GM18505 (cell line): Measurements from ENCODE around the gene UBTD2.

Experiments used
- ATAC-seq: cut with Tn5 transposase; IDR thresholded peaks from one replicate; pipeline ENCODE4 v1.9.1; 2021; ENCODE audit not compliant: unreplicated experiment
- POLR2A ChIP-seq: IDR thresholded peaks from 4 replicates; pipeline ENCODE4 v1.6.1; 2011; ENCODE audit warnings: borderline replicate concordance; ENCODE audit not compliant: insufficient read depth, insufficient read length; ENCODE audit errors: extremely low read depth

Gene UBTD2

DNA sequence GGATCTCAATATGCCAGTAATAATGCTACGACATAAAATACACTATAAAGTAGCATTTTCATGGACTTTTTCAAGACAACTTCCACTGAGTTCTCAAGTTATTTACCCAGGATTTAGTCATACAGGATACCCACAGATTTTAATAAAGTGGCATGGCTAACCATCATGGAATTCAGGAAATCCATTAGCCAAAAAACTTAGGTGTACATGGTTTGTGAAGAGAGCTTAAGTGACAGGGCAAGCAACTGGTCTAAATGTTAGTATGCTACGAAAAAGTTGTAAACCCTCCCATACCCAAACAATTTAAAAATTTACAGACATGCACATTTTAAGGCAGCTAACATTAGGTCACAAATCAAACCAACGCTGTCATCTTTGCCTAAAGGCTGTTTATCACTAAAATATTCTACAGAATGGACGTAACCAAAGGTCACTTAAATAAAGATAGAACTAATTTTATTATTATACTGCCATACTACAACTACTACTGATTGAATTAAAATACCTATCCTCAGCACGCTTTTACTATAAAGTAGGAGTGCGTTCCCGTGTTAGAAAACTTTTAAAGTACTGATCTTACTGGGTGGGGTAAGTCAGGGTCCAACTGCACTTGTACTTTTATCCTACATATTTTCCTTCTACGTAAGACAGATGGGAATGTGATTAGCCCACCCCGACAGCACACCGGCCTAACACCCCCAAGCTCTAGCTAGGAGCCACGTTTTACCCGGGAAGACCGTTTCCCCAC is 1.1 kb downstream of the UBTD2 start:
- no peak for TF ChIP-seq POLR2A
- ATAC-seq, result no peak

DNA sequence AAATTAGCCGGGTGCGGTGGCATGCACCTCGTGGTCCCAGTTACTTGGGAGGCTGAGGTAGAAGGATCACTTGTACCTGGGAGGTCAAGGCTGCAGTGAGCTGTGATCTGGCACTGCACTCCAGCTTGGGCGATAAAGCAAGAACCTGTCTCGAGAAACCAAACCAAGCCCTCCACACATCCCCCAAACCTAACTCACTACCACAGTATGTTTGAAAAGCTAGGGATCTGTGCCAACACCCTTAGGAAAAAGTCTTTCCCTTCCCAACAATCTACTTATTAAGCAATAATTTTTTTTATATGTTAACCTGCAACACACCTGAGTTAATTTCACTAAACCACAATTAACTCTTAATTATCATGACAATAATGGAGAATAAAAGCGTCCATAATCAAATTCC is 2.2 kb downstream of the UBTD2 start:
- no peak for ATAC-seq
- no peak for TF ChIP-seq POLR2A

DNA sequence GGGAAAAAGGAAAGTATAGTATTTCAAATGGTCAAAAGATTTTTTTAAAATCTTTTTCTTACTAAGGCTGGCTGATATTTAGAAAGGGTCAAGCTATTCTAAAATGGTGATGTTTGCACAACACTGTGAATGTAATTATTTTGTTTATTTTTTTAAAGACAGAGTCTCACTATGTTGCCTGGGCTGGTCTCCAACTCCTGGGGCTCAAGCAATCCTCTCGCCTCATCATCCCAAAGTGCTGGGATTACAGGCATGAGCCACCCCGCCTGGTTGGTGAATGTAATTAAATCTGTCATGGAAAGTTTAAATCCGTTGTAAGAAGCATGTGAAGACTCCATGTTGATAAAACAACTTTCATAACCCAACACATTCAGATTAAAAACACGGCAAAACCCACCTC is 2.6 kb downstream of the UBTD2 start:
- ATAC-seq, result no peak
- TF ChIP-seq POLR2A, result no peak

DNA sequence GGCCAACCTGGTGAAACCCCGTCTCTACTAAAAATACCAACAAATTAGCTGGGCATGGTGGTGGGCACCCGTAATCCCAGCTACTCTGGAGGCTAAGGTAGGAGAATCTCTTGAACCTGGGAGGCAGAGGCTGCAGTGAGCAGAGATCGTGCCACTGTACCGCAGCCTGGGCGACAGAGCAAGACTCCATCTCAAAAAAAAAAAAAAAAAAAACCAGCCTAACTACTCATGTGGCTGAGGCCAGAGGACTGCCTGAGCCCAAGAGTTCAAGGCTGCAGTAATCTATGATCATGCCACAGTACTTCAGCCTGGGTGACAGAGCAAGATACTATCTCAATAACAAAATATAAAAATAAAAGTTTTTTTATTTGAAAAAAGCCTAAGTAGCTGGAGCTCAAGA is 3.2 kb downstream of the UBTD2 start:
- no peak for ATAC-seq
- TF ChIP-seq POLR2A, result no peak

DNA sequence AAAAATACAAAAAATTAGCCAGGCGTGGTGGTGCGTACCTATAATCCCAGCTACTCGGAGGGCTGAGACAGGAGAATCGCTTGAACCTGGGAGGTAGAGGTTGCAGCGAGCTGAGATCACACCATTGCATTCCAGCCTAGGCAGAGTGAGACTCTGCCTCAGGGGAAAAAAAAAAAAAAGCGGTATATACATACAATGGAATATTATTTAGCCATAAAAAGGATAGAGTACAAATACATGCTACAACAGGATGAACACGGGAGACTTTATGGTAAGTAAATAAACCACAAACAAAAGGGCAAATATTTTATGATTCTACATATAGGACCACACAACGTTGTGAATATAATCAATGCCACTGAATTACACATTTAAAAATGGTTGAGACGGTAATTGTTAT is 5.2 kb downstream of the UBTD2 start:
- TF ChIP-seq POLR2A, result no peak

DNA sequence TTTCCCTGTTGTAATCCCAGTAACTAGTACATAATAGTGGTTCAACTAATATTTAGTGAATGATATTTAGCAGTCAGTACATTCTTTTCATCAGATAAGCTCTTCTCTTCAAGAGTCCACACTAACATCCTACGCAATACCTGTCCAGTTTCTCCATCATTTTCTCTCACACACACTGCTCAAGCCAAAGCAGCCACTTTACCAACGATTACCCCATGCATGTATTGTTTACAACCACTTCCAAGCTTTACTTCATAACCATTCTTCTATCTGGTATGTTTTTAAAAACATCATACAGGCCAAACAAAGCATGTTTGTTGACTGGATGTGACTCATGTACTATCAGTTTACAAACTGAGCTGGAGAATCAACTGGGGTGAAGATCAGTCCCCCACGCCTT is 7.3 kb downstream of the UBTD2 start:
- no peak for TF ChIP-seq POLR2A
- ATAC-seq, result no peak

More for the DNA sequence above, 5.2 kb downstream of the UBTD2 start:
- no peak for ATAC-seq

DNA sequence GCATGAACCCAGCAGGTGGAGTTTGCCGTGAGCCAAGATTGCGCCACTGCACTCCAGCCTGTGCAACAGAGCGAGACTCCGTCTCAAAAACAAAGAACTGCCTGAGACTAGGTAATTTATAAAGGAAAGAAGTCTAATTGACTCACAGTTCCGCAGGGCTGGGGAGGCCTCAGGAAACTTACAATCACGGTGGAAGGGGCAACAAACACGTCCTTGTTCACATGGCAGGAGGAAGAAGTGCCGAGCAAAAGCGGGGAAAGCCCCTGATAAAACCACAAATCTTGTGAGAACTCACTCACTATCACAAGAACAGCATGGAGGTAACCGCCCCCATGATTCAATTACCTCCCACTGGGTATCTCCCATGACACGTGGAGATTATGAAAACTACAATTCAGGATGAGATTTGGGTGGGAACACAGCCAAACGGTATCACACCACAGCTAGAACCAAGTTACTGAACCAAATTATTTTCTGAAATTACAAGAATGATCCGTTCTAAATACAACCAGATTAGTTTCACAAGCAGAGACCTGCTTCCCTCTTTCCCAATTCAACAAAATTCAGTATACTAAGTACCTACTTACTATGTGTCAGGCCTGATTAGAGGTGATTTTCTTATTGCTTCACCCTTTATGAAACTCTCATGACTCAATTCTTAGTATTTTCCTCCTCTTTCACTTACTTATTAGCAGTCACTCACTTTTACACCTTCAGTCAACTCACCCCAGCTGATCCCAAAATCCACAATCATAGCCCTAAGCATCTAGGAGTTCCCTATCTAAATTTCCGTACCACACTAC is 8.4 kb downstream of the UBTD2 start:
- ATAC-seq, result no peak
- TF ChIP-seq POLR2A, result no peak

DNA sequence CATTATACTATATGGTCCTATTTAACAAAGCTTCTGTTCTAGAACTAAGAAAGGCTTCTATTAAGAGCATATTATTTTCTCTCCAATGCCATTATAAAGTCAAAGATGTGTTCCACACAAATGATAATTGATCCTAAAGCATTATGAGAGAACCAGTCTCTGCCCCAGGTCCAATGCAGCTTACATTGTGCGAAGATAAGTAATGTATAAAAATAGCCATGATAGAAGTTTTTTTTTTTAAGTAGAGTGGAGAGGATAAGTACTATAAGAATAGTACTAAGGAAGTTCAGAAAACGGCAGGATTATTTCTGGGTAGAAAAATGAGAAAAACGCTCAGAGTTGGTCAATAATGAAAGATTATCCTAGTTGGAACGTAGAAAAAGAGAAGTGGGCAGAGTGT is 15.6 kb downstream of the UBTD2 start:
- no peak for ATAC-seq
- no peak for TF ChIP-seq POLR2A

DNA sequence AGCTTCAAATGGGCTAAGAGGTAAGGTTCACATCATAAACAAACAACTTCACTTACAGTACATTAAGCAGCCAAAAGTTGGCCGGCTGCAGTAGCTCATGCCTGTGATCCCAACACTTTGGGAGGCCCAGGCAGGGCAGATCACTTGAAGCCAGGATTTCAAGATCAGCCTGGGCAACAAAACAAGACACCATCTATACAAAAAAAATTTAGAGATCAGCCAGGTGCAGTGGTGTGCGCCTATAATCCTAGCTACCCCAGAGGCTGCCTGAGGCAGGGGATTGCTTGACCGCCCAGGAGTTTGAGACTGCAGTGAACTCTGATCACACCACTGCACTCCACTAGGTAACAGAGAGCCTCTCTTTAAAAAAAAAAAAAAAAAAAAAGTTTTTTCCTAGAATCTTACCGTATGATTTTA is 16.9 kb downstream of the UBTD2 start:
- ATAC-seq, result no peak
- no peak for TF ChIP-seq POLR2A

DNA sequence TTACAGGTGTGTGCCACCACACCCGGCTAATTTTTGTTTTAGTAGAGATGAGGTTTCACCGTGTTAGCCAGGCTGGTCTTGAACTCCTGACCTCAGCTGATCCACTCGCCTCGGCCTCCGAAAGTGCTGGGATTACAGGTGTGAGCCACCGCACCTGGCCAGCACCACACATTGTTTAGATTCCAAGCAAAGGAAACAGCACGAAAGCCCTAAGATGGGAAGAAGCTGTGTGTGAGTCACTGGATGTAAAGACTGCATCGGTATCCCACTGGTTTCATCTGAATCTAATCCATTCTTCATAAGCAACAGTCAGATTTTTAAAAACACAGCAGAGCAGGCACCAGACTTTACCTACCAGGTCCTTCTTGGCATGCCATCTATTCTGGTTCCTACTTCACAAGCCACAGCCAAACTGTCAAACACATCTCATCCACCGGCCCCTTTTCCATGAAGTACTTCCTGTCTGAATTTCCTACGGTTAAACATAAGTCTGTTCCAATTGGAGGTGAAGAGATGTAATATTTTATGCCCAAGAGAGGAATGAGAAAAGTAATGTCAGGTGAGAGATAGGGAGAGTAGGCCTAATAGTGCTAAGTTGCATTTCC is 17.4 kb downstream of the UBTD2 start:
- no peak for TF ChIP-seq POLR2A
- ATAC-seq, result no peak

DNA sequence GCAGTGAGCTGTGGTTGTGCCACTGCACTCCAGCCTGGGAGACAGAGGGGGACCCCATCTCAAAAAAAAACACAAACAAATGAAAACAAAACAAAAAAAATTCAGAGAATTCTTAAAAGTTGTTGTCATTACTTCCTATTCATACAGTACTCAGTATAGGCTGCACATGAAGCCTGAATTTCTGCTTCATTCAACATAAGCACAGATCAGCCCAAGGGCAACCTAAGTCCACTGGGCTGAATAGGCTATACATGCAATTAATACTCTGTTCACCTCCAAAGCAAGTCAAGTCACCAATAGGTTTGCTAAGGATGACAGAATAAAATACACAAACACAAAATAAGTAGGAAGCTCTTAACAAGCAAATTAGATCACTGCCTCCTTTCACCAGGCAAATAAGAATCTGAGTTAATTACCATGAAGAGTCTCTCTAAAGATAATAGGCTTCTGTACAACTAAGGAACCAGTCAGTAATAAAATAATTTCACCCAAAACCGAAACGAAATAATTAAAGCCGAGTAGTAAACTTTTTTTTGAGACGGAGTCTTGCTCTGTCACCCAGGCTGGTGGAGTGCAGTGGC is 18.7 kb downstream of the UBTD2 start:
- ATAC-seq, result no peak
- no peak for TF ChIP-seq POLR2A

DNA sequence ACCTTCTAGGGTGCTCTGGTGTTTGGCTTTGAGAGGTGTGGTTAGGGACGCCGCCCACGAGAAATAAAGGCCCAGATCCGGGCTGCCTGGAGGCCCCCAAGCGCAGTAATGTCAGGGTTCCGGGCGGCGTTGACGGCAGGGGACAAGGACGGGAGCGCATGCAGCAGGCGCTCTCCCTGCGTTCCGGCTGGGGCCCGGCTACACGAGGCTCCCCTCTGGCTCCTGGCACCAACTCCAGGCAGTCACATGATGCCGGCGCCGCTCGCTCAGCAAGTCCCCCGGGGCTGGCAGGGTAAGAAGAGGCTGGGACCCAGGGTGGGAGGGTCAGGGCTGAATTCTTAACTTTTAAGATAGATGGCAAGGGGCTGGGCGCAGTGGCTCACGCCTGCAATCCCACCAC is 28.1 kb downstream of the UBTD2 start:
- no peak for ATAC-seq
- no peak for TF ChIP-seq POLR2A

DNA sequence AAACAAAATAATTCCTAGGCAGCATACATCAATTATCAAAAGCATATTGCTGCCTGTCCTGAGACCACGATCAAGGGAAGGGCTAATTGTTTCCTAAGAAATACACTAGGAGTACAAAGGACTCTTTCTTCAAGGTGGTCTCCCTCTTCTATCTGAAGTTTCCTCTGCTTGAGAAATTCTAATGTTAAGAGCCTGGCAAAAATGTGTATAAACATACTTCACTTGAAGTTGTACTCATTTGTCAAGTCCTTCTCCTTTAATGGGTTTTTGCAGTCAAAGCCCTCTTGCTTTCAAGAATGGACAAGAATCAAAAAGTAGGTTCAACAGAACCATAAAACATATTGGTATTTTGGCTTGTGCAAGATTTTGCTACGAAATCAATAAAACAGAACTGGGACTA is 31.1 kb downstream of the UBTD2 start:
- no peak for ATAC-seq
- TF ChIP-seq POLR2A, result no peak
